ENCODE measurements around the gene KITLG.

GRCh38 chr12:88496429-88496828 is 83.8 kb downstream of the KITLG start:
- TF ChIP-seq, protein P1, sequence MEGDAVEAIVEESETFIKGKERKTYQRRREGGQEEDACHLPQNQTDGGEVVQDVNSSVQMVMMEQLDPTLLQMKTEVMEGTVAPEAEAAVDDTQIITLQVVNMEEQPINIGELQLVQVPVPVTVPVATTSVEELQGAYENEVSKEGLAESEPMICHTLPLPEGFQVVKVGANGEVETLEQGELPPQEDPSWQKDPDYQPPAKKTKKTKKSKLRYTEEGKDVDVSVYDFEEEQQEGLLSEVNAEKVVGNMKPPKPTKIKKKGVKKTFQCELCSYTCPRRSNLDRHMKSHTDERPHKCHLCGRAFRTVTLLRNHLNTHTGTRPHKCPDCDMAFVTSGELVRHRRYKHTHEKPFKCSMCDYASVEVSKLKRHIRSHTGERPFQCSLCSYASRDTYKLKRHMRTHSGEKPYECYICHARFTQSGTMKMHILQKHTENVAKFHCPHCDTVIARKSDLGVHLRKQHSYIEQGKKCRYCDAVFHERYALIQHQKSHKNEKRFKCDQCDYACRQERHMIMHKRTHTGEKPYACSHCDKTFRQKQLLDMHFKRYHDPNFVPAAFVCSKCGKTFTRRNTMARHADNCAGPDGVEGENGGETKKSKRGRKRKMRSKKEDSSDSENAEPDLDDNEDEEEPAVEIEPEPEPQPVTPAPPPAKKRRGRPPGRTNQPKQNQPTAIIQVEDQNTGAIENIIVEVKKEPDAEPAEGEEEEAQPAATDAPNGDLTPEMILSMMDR (conservative IDR thresholded peaks at IDR 0.05; ENCODE audit: low read depth, low read length), result no peak
- TF ChIP-seq EZH2 (IDR thresholded peaks at IDR 0.05; ENCODE audit: borderline replicate concordance, low read depth, low read length, poor library complexity, severe bottlenecking), result no peak
